Measurements from ENCODE around the gene MEDAG. TPM values are rescaled to one million over a fixed set of nuclear protein-coding genes. Genes with fewer than 3 reads are reported as not detected.
A peak's percentile ranks its signal among the peaks of the same experiment; 100 is the strongest.

Gene MEDAG
- total RNA-seq, 4 donors from 2014 or later = 10.3 to 35.9 (median 14.2) TPM

DNA sequence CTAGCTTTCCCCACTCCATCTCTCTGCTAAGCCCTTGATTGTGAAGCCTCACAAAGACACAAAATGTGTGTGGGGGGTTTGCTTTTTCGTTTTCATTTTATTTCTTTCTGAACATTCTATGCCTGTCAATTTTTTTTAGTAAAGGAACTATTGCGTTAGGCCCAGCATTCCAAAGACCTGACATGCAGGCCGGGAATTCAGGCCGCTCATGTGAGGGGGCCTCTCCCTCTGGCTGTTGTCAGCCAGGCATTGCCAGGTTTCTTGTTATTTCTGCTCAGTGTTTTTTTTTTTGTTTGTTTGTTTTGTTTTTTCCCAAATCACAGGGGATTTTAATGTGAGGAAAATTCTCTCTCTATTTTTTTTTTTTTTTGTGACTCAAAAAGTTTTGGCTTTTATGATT lies 10.3 kb upstream of the MEDAG start:
- 40 to 63% methylated on average over 4 of the region's 4 CpGs for WGBS, 2 donors
- H3K4me3 ChIP-seq (ENCODE audit: low read depth, poor library complexity, severe bottlenecking) = no peak overlapping the region
- TF ChIP-seq POLR2A (IDR thresholded peaks at IDR 0.05) = no peak
- TF ChIP-seq, protein P1, sequence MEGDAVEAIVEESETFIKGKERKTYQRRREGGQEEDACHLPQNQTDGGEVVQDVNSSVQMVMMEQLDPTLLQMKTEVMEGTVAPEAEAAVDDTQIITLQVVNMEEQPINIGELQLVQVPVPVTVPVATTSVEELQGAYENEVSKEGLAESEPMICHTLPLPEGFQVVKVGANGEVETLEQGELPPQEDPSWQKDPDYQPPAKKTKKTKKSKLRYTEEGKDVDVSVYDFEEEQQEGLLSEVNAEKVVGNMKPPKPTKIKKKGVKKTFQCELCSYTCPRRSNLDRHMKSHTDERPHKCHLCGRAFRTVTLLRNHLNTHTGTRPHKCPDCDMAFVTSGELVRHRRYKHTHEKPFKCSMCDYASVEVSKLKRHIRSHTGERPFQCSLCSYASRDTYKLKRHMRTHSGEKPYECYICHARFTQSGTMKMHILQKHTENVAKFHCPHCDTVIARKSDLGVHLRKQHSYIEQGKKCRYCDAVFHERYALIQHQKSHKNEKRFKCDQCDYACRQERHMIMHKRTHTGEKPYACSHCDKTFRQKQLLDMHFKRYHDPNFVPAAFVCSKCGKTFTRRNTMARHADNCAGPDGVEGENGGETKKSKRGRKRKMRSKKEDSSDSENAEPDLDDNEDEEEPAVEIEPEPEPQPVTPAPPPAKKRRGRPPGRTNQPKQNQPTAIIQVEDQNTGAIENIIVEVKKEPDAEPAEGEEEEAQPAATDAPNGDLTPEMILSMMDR (IDR thresholded peaks at IDR 0.05) = no peak
- intact Hi-C loops (cut with DNase I; ENCODE audit: low total_unique reads) = no loop called here
- peak; percentile 81 to 91 for DNase-seq (ENCODE audit: low spot score in 2 of 2)

DNA sequence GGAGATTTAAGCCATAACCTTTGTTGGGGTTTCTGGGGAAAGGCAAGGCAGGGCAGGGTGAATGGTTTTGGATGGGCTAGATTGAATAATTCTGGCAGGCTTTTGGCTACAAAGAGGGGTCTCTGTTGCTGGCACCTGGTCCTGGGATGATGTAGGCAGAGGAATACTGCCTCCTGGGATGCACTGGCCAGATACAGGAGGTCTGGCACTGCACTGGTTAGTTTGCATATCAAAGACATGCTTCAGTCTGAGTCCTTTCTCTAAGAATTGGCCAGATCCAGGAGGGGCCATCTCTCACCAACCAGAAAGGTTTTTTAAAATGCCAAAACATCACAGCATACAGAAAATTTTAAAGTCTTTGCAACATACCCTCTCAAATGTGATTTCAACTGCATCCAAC lies 8.0 kb upstream of the MEDAG start:
- intact Hi-C loops (cut with DNase I; ENCODE audit: low total_unique reads) = no loop called here
- no peak overlapping the region for H3K4me3 ChIP-seq (ENCODE audit: low read depth, poor library complexity, severe bottlenecking)
- DNase-seq (ENCODE audit: low spot score in 2 of 2) = no peak
- TF ChIP-seq, protein P1 (IDR thresholded peaks at IDR 0.05) = no peak
- TF ChIP-seq POLR2A (IDR thresholded peaks at IDR 0.05) = no peak

DNA sequence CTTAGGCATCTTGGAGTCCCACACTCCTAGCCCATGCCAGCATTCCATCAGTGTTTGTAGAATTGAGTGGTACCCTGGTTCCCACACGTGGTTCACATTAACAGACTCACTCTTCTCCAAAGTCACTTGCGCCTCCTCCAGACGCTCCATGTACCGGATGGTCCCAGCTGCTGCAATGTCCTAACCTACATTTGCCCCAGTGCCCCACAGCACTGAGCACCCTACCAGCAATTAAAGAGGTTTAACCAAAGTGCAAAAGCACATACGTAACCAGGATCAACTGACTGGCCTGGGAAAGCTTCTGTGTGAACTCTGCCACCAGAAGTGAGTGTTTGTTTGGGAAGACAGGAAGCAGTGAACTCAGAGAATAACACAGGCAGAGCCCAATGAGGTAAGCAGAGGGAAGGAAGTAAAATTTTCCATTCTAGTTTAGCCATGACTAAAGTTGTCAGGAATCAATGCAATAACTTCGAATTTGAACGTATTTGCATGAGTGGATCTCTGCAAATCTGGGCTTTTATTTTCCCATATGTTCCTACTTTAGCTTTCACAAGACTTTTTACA lies 7.3 kb upstream of the MEDAG start:
- peak; percentile 44 to 89 for DNase-seq (ENCODE audit: low spot score in 2 of 2)
- no peak overlapping the region for H3K4me3 ChIP-seq (ENCODE audit: low read depth, poor library complexity, severe bottlenecking)
- intact Hi-C loops (cut with DNase I; ENCODE audit: low total_unique reads) = no loop called here
- TF ChIP-seq, protein P1 (IDR thresholded peaks at IDR 0.05) = no peak
- TF ChIP-seq POLR2A (IDR thresholded peaks at IDR 0.05) = no peak
- WGBS, 2 donors = 52 to 63% methylated on average over 7 of the region's 7 CpGs

DNA sequence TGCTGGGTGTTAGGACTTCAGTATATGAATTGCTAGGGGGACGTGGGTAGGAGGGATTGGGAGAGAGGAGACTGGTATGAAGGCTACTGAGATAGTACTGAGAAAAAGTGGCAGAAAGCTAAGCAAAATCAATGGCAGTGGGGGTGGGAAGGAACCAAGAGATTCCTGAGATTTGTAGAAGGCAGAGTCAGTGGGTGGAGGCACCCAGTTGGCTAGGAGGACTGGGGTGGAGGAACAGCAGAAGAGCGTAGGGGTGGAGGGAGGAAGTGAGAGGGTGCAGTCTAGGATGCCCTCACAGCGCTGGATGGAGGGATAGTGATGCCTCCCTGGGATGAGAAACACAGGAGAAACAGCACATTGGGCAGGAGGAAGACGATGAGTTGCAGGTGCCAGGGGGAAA lies 5.6 kb upstream of the MEDAG start:
- WGBS, 2 donors = 75 to 80% methylated on average over 4 of the region's 4 CpGs
- TF ChIP-seq, protein P1 (IDR thresholded peaks at IDR 0.05) = no peak
- TF ChIP-seq POLR2A (IDR thresholded peaks at IDR 0.05) = no peak
- intact Hi-C loops (cut with DNase I; ENCODE audit: low total_unique reads) = no loop called here

DNA sequence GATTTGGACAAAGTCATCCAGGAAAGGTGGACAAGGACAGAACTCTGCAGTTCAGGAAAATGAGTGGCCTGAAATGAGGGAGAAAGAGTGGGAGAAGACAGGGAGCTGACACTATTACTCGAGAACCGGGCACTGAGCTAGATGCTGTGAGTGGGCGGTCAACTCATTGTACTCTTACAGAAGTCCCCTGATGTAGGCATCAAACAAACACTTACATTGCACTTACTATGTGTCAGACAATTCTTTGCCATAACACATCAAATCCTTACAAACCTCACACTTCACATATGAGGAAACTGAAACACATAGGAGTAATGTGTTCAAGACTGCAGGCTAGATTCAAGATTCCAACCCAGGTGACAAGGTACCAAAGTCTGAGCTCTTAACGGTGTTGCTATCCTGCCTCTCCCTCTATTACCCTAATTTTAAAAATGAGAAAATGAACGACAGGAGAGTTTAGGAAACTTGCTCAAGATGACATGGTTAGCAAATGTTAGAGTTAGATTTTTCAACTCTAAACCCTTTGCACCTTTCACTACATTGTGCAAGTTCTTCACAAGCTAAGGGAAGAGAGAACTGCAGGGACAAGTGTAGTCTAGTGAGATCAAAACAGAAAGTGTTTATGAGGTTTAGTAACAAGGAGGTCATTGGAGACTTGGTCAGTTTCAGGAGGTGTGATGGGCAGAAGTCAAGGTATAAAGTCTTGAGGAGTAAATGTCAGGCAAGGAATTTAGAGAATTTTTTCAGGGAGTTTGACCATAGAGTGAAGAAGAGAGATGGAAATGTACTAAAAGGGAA lies 4.9 kb upstream of the MEDAG start:
- intact Hi-C loops (cut with DNase I; ENCODE audit: low total_unique reads) = no loop called here
- no peak for DNase-seq (ENCODE audit: low spot score in 2 of 2)

More for the DNA sequence above, 5.6 kb upstream of the MEDAG start:
- H3K4me3 ChIP-seq (ENCODE audit: low read depth, poor library complexity, severe bottlenecking) = no peak overlapping the region
- DNase-seq (ENCODE audit: low spot score in 2 of 2) = no peak

More for the DNA sequence above, 4.9 kb upstream of the MEDAG start:
- 84 to 87% methylated on average over 5 of the region's 5 CpGs for WGBS, 2 donors
- no peak for TF ChIP-seq POLR2A (IDR thresholded peaks at IDR 0.05)
- TF ChIP-seq, protein P1 (IDR thresholded peaks at IDR 0.05) = no peak
- no peak overlapping the region for H3K4me3 ChIP-seq (ENCODE audit: low read depth, poor library complexity, severe bottlenecking)

Measured in lower leg skin (tissue), 4 donors.